Measurements from ENCODE around the gene MTA1.

DNA sequence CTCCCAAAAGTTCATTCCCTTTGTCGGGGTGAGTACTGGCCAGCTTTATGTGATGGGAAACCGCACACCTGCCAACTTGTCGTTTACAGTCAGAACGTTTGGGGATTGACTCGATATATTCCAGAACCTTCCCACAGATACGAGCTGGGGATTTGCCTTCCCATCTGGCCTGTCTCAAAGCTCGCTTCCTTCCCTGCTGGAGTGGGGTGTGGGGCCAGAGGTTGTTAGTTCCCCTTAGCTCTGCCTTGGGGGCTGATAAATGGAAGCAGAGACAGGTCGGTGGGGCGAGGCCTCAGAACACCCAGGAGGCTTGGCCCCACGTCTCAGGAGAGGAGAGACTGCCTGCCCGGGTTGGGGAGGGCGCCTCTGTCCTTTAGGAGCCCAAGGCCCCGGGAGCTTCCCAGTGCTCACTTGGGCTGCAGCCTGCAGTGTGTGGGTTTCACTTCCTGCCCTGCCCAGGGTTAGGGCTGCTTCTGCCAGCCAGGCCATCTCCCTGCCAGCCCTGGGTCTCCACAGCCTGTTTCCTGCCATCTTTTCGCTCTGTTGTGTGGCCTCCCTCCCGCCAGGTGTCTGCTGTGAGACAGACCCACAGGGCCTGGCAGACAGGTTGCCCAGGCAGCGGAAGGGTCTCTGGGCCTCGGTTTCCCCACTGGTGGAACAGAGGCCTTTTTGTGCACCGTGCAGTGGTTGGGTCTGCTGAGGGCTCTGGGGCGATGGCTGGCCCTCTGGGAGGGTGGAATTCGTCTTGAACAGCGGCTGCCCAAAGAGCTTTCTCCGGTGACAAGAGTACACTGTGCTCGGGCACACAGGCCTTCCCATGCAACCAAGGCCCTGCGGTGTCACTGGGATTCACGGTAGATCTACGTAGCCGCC is 29.4 kb upstream of the MTA1 start:
- TF ChIP-seq, protein P1, sequence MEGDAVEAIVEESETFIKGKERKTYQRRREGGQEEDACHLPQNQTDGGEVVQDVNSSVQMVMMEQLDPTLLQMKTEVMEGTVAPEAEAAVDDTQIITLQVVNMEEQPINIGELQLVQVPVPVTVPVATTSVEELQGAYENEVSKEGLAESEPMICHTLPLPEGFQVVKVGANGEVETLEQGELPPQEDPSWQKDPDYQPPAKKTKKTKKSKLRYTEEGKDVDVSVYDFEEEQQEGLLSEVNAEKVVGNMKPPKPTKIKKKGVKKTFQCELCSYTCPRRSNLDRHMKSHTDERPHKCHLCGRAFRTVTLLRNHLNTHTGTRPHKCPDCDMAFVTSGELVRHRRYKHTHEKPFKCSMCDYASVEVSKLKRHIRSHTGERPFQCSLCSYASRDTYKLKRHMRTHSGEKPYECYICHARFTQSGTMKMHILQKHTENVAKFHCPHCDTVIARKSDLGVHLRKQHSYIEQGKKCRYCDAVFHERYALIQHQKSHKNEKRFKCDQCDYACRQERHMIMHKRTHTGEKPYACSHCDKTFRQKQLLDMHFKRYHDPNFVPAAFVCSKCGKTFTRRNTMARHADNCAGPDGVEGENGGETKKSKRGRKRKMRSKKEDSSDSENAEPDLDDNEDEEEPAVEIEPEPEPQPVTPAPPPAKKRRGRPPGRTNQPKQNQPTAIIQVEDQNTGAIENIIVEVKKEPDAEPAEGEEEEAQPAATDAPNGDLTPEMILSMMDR (IDR thresholded peaks at IDR 0.05; ENCODE audit: low read depth, low read length, poor library complexity, severe bottlenecking): no peak
- TF ChIP-seq EZH2phosphoT487 (IDR thresholded peaks at IDR 0.05; ENCODE audit: borderline replicate concordance, low read length): no peak
